ENCODE measurements around the gene GPR35. TPM values are rescaled to one million over a fixed set of nuclear protein-coding genes. Genes with fewer than 3 reads are reported as not detected.

The GPR35 gene
- total and polyA plus RNA-seq, 2 donors (not counting 3 experiments of a cell fraction or from before 2014, with no cell fraction given) = 0.18 to 0.33 TPM

- BruUV-seq (replicated peaks) = no TSS peak
- ChIA-PET CTCF (no interaction called here), POLR2A (no interaction called here)
- Histone ChIP-seq H3K79me2 (ENCODE audit: control insufficient read depth, insufficient read depth, low read length) (no peaks in the 10 kb centered on the region), H3K36me3 (ENCODE audit: control insufficient read depth in 2 of 2, extremely low read depth in 1 of 2, insufficient read depth in 2 of 2, low read length in 2 of 2) (no peaks in the 10 kb centered on the region), H3K9me3 (replicated peaks; ENCODE audit: control insufficient read depth, insufficient read depth, low read length) (no peaks in the 10 kb centered on the region), H3K9ac (replicated peaks; ENCODE audit: extremely low read depth, insufficient read depth, low read length) (no peak overlapping the region), H4K20me1 (replicated peaks; ENCODE audit: control insufficient read depth, extremely low read depth, insufficient read depth, low read length) (no peaks in the 10 kb centered on the region), H3K27me3 (ENCODE audit: control insufficient read depth in 2 of 2, insufficient read depth in 2 of 2, low read length in 2 of 2) (no peaks in the 10 kb centered on the region), H2AFZ (ENCODE audit: low read depth, low read length) (no peak overlapping the region), H3K9me1 (replicated peaks; ENCODE audit: control insufficient read depth, extremely low read depth, insufficient read depth, low read length) (no peaks in the 10 kb centered on the region), H3K4me3 (replicated peaks in 1 of 3; ENCODE audit: insufficient read depth in 1 of 3, low read depth in 1 of 3, low read length in 3 of 3) (no peak overlapping the region), H3K27ac (ENCODE audit: insufficient read depth, low read depth, low read length) (no peak overlapping the region), H3K4me1 (ENCODE audit: control insufficient read depth, extremely low read depth, insufficient read depth, low read length) (no peaks in the 10 kb centered on the region), H3K4me2 (ENCODE audit: insufficient read depth, low read length) (no peak overlapping the region)
- dilution Hi-C loops (cut with MboI; ENCODE audit: extremely low pct_ligation_motif_present, low sequenced_read_pairs) (no loop called here), intact Hi-C loops (cut with micrococcal nuclease) (no loop called here)
- DNase-seq (ENCODE audit: low read depth, low spot score) (no peak), FAIRE-seq (no peak)
- no peak for TF ChIP-seq JUN (IDR thresholded peaks at IDR 0.05; ENCODE audit: borderline replicate concordance, insufficient read depth, insufficient read length, low read depth)
- TF ChIP-seq MYC (IDR thresholded peaks at IDR 0.05; ENCODE audit: low read depth, low read length) = no peak
- no peak for TF ChIP-seq MAX (IDR thresholded peaks at IDR 0.05; ENCODE audit: insufficient read depth, insufficient read length)
- no peak for TF ChIP-seq GATA2 (IDR thresholded peaks at IDR 0.05; ENCODE audit: insufficient read depth, insufficient read length, low read depth, low read length)
- TF ChIP-seq FOS (IDR thresholded peaks at IDR 0.05; ENCODE audit: borderline replicate concordance, insufficient read depth, low read length) = no peak
- no peak for TF ChIP-seq CTCF (IDR thresholded peaks at IDR 0.05; ENCODE audit: extremely low read depth in 1 of 2, insufficient read depth in 1 of 2, low read depth in 1 of 2, low read length in 2 of 2)
- no peak for TF ChIP-seq POLR2AphosphoS5 (IDR thresholded peaks at IDR 0.05; ENCODE audit: insufficient read depth, low read depth, low read length)
- no peak for TF ChIP-seq POLR2A (IDR thresholded peaks at IDR 0.05; ENCODE audit: low read depth, low read length)
- no peak for TF ChIP-seq EZH2 (IDR thresholded peaks at IDR 0.05; ENCODE audit: borderline replicate concordance, low read depth, low read length, severe bottlenecking)
These were observed 13.4 kb downstream of the GPR35 start for GRCh38 chr2:240638512-240639160.

All from endothelial cell of umbilical vein (primary cell).